T-helper 2 cell treated with Interferon-gamma antibody and Interleukin-4, amounts not matched to agents 100 ng/mL and 5 ng/mL, for 36 hours (primary cell): Measurements from ENCODE around the gene IFI6. TPM values are rescaled to one million over a fixed set of nuclear protein-coding genes. Genes with fewer than 3 reads are reported as not detected.
"Not testable (repeated sequence)": the region's sequence is repeated elsewhere in the genome, so short reads cannot be mapped to it uniquely, and the experiment has no call there.

Source experiments
- intact Hi-C: fragments of 100-400 bp; cut with micrococcal nuclease; formaldehyde crosslinking; loops from one replicate; pipeline ENCODE4 v1.15.1; 2023
- total RNA-seq: library from RNA; stranded (reverse); gene quantifications from 2 replicates; pipeline ENCODE4 v1.2.3, GENCODE V29; 2022

Gene IFI6
- total RNA-seq, 1 donor from 2014 or later: 91.8 TPM

DNA sequence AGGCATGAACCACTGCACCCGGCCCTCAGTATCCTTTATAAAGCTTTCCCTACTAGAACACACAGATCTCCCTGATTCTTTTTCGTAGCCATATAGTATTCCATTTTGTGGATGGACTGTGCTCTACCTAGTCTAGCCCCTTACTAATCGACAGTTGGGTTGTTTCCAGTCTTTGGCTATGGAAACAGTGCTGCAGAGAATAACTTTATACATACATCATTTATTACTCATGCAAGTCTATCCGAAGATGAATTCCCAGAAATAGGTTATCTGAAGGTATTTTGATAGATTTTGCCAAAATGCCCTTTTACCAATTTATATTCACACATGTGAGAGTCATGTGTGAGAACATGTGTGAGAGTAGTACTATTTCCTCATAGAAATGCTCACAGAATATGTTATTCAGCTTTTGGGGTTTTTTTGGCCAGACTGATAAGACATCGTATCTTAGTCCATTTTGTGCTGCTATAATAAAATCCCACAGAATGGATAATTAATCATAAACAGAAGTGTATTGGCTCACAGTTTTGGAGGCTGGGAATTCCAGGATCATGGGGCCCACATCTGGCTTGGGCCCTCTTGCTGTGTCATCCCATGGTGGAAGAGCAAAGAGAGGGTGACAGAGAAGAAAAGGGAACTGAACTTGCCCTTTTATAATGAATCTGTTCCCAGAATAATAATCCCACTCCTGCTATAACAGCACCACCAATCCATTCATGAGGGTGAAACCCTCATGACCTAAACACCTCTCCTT, 19.7 kb downstream of the IFI6 start:
- intact Hi-C loops: no loop called here

- intact Hi-C loops: no loop called here
These were observed 21.3 kb downstream of the IFI6 start for GRCh38 chr1:27650539-27651175.

DNA sequence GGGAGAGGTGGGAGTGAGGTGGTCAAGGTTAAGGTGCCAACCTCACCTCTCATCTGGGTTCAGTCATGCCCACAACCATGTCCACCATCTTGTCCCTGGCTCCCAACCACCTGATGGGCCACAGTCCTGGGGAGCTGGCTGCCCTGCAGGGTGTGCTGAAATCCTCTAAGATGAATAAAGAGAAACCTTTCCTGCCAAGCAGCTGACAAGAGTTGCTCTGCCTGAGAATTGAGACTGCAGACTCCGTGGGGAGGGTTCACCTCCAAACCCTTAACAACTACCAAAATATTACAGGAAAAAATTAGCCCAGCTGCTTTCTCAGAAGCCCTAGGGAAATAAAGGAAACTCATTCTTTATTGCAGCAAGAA, 21.8 kb downstream of the IFI6 start:
- intact Hi-C loops: no loop called here

DNA sequence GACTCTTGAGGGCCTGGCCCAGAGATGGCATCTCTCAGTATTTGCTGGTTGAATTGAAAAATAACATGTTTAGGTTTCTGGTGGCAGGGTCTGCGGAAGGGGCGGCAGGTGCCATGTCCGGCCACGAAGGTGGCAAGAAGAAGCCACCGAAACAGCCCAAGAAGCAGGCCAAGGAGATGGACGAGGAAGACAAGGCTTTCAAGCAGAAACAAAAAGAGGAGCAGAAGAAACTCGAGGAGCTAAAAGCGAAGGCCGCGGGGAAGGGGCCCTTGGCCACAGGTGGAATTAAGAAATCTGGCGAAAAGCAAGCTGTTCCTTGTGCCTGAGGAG, 22.7 kb downstream of the IFI6 start:
- intact Hi-C loops: no loop called here

GRCh38 chr1:27648602-27649305, 23.2 kb downstream of the IFI6 start:
- intact Hi-C loops: no loop called here

- intact Hi-C loops: no loop called here
These were observed 24.7 kb downstream of the IFI6 start for GRCh38 chr1:27647328-27647727.

DNA sequence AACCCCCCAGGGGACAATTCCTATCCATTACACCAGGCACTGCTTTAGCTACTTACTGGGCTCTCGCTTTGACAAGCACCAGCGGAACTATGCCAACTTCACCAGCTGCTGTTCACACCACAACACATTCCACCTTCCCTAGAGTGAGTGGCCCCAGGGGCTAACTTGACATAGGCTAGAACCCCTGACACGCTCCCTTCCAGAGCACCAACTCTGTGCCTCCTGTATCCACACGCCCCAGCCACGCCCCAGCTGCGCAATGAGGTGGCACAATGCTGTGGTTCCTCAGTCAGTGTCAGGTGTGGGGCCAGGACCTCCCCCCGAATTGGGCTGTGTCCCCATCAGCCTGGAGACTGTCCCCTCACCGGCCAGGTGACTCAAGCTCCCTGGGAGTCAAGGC, 25.3 kb downstream of the IFI6 start:
- intact Hi-C loops: no loop called here

DNA sequence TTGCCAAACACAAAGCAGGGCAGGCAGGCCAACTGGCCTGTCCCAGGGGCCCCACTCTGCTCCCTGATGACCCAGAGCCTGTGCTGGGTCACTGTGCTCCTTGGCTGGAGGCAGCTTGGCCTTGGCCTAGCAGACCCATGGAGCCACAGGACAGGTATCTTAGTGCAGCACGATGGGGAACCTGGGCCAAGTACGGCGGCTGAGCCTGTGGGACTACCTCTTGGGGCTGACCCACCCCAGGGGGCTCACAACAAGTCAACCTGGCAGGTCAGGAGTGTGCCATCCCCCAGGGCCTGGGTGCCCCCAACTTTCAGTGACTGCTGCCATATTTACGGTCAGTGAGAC, 26.9 kb downstream of the IFI6 start:
- intact Hi-C loops: no loop called here

- intact Hi-C loops: loop anchor here (1.0 kb wide), 1 partner anchor 19 kb away; no protein-coding TSS in a partner anchor
These were observed 27.5 kb downstream of the IFI6 start for GRCh38 chr1:27644369-27645070.

DNA sequence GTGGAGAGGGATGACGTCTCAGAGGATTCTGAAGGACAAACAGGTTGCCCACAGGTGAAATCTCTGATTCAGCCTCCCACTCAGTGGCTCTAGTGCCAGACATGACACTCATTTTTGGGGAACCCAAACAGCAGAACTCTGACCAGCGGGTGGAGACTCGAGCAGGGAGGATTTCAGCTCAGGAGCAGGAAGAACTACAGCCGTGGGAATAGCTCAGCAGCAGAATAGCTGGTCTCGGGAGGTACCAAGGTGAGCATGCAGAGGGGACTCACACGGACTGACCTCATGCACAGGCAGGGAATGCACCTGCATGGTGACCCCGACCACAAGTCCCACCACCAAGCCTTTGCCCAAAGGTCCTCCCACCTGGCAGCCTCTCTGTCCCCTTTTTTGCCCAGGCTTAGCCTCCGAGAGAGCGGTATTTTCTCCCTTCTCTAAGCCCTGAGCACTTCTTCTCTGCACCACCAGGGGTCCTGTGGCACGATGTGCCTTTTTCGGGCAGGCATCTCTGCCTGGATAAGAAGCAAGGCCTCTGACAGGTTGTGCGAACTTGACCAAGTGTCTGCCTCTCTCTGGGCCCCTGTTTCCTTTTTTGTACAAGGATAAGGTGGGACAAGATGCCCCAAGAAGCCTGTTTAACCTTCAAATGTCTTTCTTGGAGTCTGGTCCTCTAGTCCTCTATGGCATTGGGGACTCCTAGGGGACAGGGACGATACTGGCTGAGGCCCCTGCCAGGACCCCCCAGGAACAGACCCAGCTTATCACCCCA, 28.2 kb downstream of the IFI6 start:
- intact Hi-C loops: loop anchor here (1.0 kb wide), 1 partner anchor 20 kb away; no protein-coding TSS in a partner anchor

GRCh38 chr1:27640514-27640913, 31.5 kb downstream of the IFI6 start:
- intact Hi-C loops: not testable (repeated sequence)

- intact Hi-C loops: no loop called here
These were observed 33.2 kb downstream of the IFI6 start for GRCh38 chr1:27638805-27639204.

- intact Hi-C loops: no loop called here
These were observed 33.8 kb downstream of the IFI6 start for GRCh38 chr1:27638047-27638734.

- intact Hi-C loops: no loop called here
These were observed 36.4 kb downstream of the IFI6 start for GRCh38 chr1:27635396-27636142.

GRCh38 chr1:27634985-27635367, 37.0 kb downstream of the IFI6 start, which contains the start of gene FGR:
Gene FGR (minus strand): TSS chr1:27635185. CDS start chr1:27623916, 11,269 bp downstream.
- intact Hi-C loops: no loop called here

- intact Hi-C loops: no loop called here
These were observed 37.6 kb downstream of the IFI6 start for GRCh38 chr1:27634177-27634984.

- intact Hi-C loops: loop anchor here (1.0 kb wide), 1 partner anchor 27 kb away; no protein-coding TSS in a partner anchor
These were observed 38.3 kb downstream of the IFI6 start for GRCh38 chr1:27633640-27634176.

DNA sequence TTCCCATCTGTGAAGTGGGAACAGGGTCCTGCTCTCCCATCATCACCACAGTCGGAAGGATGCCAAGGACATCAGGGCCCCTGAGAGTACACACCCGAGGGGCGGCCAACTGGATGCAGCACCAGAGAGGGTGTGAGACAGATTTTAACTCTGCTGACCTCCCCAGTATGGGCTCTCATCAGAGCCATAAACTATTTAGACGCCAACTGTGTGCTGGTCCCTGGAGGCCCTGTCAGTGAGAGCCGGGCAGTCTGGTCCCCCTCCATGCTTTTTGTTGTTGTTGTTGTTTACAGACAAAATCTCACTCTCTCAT, 38.7 kb downstream of the IFI6 start:
- intact Hi-C loops: loop anchor here (1.0 kb wide), 1 partner anchor 27 kb away; no protein-coding TSS in a partner anchor
